GM21723 (cell line): ENCODE data around the gene REC114.
"Not testable (repeated sequence)": the region's sequence is repeated elsewhere in the genome, so short reads cannot be mapped to it uniquely, and the experiment has no call there.

ENCODE experiments used
- ATAC-seq: cut with Tn5 transposase; IDR thresholded peaks from one replicate; pipeline ENCODE4 v1.9.1; 2021; ENCODE audit warnings: mild to moderate bottlenecking, moderate library complexity; ENCODE audit not compliant: unreplicated experiment

Gene REC114, protein sequence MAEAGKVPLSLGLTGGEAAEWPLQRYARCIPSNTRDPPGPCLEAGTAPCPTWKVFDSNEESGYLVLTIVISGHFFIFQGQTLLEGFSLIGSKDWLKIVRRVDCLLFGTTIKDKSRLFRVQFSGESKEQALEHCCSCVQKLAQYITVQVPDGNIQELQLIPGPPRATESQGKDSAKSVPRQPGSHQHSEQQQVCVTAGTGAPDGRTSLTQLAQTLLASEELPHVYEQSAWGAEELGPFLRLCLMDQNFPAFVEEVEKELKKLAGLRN

DNA sequence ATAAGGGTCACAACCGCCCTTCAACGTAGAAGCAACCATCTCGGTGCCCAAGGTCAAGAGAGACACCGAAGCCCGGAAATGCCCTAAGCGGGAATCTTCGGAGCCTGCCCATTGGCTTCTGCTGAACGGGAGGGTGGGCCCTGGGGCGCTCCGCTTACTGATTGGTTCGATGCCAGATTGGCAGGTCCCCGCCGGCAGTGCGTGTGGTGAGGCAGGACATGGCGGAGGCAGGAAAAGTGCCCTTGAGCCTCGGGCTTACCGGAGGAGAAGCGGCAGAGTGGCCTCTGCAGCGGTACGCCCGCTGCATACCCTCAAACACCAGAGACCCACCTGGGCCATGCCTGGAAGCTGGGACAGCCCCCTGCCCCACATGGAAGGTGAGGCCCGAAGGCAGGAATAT is at the start of gene REC114:
Gene REC114, plus strand, starts transcription at position 197 of the 400 bp plus-strand sequence. Its CDS starts 22 bp downstream, at position 219.
- no peak for ATAC-seq

DNA sequence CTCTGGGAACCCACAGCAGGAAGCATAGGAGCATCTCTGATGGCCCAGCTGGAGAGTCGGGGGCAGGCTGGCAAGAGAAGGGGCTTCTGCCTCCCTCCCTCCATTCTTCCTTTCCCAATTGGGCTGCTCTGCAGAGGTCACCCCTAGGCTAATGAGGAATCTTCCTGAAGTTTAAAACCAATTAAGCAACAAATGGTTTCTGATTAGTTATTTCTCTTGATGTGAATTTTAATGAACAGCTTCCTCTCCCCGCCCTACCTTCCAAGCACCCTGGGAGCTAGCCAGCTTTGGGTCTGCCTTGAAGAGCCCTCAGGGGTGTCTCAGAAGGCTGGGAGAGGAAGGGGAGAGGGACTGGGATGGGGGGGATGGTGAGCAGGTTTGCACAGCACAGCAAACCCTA is 49.6 kb upstream of the REC114 start:
- ATAC-seq = no peak

DNA sequence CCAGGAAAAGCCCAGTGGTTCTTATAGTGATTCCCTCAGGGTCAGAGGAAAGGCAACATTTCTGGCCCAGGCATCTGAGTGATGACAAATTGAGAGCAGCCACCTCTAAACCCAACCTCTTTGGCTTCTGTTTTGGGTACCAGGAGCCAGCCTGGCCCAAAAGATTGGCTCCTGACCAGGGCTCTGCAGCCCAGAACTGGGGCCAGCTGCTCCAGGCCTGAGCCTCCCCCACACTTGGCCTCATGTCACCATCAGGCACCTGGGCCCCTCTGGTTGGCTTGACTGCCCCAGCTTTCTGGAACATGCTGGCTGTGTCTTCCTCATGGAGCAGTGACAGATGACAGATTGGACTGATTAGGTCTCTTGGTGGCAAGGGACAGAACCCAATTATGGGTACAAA is 48.2 kb upstream of the REC114 start:
- ATAC-seq = no peak

DNA sequence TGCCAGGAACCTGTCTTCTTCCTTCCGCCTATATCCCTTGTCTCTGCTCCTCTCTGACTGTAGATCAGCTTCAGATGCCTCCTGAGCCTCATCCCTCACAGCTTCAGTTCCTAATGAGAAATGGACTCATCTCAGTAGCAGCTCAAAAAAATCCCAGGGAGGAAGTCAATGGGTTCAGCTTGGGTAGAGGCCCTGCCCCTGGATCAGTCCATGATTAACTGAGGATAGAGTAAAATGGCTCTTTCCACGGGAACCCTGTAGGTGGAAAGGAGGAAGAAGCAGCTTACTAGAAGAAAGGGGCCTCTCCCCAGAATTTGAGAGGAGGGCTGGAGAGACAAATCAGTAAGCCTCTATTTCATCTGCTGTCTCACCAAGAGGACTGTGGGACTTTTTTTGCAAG is 47.3 kb upstream of the REC114 start:
- no peak for ATAC-seq

DNA sequence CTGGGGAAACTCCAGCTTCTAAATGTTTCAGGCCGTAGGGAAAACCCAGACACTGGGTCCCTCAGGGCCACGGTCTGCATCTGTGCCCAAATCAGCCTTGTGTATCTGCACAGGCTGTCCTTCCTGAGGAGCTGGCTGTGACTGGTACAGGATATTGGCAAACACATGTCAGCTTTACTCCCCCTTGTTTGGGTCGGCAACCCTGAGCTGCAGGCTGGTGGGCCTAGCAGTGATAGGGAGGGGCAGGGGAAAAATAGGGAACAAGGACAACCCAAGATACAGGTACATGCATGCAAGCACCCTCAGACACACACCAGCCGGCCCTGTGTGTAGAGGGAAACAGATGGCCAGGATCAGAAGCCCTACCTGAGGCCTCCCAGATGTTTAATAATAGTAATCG is 45.5 kb upstream of the REC114 start:
- ATAC-seq = no peak

DNA sequence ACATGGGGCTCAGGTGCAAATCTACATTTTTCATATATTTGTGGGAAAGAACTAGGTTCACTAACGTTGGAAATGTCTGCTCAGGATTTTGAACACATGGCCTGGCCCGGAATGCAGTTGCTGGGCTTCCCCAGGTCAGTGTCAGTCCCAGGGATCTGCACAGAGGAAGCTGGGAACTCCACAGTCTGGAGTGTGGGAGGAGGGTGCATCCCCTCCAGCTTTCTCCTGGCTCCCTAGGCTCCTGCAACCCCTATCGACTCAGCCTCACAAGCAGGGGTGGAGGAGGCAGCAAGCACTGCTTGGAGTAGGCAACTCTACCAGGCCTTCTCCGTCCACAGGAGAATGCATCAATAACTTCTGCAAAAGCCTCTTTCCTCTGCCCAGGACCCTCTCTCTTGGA is 44.1 kb upstream of the REC114 start:
- no peak for ATAC-seq

DNA sequence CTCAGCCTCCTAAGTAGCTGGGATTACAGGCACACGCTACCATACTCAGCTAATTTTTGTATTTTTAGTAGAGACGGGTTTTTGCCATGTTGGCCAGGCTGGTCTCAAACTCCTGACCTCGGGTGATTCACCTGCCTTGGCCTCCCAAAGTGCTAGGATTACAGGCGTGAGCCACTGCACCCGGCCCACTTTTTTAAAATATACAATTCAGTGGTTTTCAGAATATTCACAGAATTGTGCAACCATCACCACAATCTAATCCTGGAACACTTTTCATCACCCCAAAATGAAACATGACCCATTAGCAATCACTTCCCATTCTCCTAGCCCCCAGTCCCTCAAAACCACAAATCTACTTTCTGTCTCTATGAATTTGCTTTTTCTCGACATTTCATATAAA is 42.7 kb upstream of the REC114 start:
- not testable (repeated sequence) for ATAC-seq

DNA sequence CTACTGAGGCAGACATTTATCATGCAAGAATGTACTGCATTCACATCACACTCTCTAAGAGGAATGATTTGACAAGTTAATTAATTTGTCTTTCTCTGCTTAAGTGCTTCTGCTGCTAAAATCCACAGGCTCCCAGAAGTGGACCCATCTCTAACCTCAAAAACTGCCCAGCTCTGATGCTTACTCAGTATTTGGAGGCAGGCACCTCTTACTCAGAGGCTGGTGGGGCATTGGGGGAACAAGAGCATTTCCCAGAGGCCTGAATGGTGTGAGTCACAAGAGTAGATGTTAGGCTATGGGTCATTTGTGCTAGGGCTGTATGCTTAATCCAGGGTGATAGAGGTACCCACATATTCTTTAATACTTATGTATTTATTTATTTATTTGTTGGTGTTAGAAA is 39.8 kb upstream of the REC114 start:
- ATAC-seq = no peak

DNA sequence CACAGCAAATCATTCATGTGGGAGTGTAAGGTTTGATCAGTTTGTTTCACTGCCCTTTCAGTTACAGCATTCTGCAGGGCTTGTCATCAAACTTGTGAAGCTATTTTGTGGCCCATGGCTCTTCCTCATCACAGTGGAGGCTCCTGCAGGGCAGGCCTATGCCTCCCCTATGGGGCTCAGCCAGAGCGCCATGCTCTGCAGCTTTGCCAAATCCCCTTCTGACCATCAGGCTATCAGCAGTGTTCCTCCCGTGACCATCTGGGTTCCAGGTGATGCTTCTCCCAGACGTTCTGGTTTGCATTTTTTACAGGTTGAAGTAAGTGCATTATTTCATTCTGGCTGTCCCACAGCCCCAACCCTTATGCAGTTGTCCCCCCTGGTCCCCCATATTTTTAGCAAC is 28.1 kb upstream of the REC114 start:
- ATAC-seq = no peak

DNA sequence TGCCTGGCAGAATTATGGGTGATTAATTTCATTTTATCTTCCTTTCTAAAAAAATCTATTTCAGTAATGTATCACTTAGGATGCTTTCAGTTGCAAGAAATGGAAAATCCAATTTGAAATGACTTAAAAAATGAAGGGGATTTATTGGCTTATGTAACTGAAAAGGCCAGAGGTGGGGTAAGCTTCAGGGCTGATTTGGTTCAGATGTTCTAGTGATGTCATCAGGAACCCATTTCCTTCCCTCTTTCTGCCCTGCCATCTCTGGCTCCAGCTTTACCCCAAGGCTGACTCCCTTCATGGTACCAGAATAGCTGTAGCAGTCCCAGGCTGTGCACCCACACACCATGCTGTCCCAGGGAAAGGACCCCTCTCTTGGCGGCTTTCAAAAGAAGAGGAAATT is 18.5 kb upstream of the REC114 start:
- no peak for ATAC-seq

DNA sequence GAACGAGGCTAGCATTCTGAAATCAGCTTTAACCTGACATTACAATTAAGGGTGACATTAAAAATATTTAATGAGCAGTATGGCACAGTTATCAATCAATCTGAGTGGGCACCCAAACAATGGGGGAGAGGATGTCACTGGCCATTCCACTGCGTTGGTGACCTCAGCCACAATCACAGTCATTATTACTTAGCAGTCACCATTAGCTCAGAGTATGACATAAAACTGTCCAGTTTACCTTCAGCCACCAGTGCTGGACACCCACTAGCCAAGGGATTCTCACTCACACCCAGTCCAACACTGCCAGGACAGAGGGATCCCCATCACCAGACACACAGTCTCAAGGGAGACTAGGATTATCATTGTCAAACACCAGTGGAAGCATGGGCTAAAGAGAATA is 17.5 kb upstream of the REC114 start:
- ATAC-seq = no peak

DNA sequence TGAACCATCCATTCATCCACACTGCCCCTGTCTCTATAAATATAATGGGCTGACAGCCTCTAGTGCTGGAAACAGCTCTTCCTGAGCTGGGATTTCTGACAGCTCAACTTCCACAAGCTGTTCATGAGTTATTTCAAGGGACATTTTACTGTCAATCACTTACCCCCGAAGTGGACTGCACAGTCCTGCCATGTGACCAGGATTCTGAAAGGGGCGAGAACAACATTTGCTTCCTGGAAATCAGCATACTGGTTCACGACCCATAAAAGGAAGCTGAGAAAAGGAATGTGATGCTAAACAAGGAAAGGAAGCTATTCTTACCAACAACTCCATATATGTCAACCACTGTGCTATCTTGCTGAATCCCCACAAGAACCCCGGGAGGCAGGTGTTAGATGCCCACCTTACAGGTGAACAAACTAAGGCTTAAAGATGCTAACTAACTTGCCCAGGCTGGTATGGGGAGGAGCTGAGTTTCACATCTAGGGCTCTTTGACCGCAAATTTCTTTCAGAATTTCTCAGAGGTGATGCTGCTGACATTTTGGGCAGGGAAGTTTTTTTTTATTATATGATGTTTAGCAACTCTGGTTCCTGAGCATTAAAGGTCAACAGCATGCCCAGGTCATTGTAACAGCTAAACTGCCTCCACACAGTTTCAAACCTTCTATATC is 16.5 kb upstream of the REC114 start:
- no peak for ATAC-seq

DNA sequence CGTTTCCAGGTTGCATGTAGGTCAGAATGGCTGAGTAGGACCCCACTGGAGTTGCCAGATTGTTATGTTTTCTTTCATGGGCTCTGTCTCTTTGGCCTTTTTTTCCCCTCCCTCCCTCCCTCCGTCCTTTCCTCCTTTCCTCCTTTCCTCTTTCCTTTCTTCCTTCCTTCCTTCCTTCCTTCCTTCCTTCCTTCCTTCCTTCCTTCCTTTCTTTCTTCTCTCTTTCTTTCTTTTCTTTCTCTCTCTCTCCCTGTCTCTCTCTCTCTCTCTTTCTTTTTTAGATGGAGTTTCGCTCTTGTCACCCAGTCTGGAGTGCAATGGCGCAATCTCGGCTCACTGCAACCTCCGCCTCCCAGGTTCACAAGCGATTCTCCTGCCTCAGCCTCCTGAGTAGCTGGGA is 11.6 kb upstream of the REC114 start:
- ATAC-seq = not testable (repeated sequence)

DNA sequence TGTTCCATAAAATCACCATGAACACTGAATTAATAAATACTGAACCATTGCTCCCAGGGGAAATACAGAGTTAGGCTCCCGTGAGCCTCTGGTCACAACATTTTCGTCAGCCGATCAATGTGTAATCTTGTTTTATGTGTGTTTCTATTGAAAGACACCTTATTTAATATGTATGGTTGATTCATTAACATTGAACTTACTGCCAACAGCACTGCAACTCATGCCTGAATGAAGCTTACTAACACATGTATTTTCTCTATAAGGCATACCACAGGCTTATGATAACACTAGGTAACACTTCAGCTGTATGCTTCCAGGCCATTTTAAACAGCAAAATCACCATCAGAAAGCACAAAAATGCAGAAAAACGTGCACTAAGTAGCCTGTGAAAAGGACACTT is 9.1 kb upstream of the REC114 start:
- no peak for ATAC-seq

DNA sequence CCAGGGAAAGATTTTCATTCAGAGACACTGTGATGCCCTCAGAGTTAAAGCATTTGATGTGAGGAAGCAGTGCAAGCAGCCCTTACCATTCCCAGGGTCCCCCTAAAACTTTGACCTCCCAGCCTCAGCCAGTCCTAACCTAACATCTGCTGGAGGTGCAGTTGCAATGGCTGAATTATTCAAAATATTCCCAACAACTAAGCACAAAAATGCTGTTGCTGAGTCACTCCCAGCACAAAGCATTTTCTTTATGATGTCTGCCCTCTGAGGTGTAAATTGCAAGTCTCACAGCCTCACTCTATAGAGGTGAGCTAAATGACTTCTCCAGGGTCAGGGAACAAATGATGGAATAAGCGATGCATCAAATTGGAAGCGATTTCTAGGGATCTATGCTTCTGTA is 6.4 kb upstream of the REC114 start:
- no peak for ATAC-seq

DNA sequence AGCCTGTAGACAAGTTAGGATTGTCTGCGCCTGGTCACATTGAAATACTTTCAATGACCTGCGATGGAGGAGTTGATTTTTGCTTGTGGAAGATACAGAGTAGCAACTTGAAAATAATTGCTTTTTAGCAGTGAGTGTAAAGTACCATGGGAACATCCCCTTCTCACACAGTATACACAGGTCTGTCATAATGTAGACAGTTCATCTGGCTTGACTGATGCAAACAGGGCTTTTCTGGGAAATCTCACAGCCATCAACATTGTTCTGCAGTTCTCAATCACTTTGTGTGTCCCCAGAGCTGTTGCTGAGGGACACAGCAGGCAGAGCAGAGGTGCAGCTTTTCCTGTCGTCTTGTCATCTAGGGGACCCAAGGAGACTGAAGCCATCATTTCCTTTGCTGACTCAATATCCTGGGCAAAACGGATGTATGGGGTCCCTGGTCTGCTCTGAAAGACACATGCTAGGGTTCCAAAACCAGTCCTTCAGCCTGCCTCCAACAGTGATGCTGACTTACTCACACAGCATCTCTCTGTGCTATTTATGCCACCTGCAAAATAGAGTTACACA is 5.3 kb upstream of the REC114 start:
- no peak for ATAC-seq

DNA sequence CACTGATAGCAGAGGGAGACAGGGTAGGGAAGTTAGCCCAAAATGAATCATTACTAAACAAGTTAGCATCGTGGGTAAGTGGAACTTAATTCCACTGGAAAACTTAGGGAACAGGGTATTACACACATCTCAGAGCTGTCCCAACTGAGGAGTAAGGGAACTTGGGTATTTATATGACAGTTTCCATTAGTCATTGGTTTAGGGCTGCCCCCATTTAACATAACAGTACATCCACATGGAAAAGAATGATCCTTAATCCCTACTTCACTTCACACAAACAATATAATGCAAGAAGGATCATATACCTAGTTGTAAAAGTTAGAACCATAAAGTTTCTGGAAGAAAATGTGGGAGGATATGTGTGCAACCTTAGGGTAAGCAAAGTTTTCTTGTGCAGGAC is 4.3 kb upstream of the REC114 start:
- ATAC-seq = no peak

DNA sequence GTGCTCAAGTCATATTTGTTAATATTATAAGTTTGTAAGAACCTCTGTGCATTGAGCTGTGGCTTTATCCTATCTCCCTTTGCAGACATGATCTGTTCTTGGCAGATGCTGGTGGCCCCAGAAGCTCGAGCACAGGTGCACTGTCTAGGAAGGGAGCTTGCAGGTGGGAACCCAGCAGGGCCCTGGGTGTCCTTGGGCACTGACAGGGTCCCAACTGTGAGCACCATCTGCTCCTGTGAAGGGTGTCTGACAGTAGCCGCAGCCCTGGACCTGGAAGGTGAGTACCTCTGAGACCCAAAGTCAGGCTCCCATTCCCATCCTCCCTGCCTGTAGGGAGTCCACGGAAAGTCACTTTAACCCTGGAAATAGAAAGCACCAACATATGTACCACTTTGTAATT is 2.4 kb upstream of the REC114 start:
- no peak for ATAC-seq

DNA sequence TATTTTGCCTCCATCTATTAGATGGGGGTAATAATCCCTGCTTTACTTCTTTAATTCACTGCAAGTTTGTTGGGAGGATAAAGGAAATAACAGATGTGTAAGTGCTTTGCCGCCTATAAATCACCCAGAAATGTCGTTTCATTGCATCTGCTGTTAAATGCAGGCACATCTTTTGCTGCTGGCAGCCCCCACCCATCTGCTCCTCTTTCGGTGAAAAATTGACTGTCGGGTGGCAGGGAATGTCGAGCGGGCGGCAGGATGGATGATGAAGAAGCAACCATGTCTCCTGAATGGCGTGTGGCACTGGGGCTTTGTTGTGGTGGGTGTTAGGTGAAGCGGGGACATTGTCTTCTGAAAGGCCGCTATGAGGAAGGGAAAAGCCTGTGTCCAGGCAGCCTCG is 543 bp upstream of the REC114 start:
- ATAC-seq = no peak

DNA sequence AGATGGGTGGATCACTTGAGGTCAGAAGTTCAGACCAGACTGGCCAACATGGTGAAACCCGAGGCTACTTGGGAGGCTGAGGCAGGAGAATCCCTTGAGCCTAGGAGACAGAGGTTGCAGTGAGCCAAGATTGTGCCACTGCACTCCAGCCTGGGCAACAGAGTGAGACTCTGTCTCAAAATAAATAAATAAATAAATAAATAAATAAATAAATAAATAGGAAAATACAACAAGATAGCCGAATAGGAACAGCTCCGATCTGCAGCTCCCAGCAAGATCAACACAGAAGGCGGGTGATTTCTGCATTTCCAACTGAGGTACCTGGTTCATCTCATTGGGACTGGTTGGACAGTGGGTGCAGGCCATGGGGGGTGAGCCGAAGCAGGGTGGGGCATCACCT is 4.5 kb downstream of the REC114 start:
- ATAC-seq = not testable (repeated sequence)

DNA sequence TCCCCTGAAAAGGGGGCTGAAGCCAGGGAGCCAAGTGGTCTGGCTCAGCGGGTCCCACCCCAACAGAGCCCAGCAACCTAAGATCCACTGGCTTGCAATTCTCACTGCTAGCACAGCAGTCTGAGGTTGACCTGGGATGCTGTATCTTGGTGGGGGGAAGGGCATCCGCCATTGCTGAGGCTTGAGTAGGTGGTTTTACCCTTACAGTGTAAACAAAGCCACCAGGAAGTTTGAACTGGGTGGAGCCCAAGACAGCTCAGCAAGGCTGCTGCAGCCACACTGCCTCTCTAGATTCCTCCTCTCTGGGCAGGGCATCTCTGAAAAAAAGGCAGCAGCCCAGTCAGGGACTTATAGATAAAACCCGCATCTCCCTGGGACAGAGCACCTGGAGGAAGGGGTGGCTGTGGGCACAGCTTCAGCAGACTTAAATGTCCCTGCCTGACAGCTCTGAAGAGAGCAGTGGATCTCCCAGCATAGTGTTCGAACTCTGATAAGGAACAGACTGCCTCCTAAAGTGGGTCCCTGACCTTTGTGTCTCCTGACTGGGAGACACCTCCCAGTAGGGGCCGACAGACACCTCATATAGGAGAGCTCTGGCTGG is 5.3 kb downstream of the REC114 start:
- ATAC-seq = not testable (repeated sequence)

DNA sequence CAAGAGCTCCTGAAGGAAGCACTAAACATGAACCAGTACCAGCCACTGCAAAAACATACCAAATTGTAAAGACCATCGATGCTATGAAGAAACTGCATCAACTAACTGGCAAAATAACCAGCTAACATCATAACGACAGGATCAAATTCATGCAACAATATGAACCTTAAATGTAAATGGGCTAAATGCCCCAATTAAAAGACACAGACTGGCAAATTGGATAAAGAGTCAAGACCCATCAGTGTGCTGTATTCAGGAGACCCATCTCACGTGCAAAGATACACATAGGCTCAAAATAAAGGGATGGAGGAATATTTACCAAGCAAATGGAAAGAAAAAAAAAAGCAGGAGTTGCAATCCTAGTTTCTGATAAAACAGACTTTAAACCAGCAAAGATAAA is 7.0 kb downstream of the REC114 start:
- not testable (repeated sequence) for ATAC-seq
